HG02610 (cell line): Measurements from ENCODE around the gene CDRT4.

Experiments
- ATAC-seq: cut with Tn5 transposase; IDR thresholded peaks from one replicate; pipeline ENCODE4 v1.9.1; 2021; ENCODE audit warnings: mild to moderate bottlenecking, moderate library complexity; ENCODE audit not compliant: unreplicated experiment

CDRT4 gene

DNA sequence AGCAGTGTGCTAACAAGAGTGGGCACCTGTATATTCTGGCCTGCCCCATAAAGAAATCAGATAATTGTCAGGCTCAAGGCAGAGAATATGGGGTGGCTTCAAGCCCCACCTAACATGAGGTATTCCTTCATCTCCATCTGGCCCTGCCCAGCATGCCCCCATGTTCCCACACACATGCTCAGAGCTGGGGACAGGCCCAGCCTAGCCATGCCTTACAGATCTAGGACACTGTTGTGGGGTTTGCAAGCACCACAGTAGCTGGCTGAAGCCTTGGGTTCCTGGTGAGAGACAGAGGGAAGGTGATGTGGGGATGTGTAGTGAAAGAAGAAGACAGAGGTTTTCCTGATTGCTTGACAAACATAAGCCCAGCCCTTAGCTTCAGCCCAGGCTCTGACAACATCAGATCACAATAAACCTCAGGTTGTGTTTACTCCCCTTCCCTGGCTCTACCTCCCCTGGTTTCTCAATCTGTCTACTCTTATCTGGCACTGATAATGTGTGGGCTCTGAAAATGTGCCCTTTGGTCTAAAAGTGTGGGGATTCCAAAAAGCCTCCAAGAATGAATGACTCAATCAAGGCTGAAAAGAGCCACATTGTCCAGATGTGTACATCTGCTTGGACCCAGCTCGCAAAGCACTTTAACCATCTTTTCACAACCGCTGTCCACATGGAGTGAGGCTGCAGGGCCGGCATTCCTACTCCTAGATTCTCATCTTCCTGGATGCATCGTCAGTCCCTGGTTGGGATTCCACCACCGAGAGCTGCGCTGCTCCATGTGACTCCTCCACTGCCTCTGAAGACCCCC is 34.4 kb downstream of the CDRT4 start:
- ATAC-seq = no peak

DNA sequence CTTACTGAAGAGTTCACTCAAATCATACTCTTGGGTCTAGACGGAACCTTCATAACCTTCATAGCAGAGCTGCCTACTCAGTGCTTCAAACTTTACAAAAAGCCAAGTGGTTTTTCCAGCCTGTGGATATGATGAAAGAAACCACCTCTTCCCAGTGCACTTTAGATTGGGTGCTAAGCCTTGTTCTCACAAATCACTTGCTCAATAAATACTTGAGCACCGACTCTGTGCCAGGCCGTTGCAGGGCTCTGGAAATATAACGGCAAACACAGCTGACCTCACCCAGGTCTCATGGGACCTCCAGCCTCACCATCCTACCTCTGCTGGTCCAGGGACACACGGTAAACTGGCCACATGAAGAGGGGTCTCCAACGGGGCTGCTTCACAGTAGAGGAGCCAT is 35.7 kb downstream of the CDRT4 start:
- no peak for ATAC-seq

DNA sequence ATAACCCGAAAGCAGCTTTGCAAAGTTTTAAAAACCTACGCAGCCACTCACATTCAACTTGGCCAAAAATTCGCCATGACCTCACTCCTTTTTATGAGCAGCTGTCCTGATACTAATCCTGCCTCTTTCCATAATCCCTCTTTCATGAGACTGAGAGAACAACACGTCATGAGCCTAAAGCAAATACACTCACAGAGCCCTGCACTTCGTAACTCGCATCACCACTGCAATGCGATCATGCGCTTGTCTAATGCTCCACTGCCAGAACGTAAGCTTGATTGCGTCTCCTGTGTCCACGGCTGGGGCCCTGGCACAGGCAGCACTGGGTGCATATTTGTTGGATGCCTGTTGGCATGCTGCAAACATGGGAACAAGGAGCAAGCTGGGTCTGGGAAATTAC is 36.2 kb downstream of the CDRT4 start:
- ATAC-seq = no peak

DNA sequence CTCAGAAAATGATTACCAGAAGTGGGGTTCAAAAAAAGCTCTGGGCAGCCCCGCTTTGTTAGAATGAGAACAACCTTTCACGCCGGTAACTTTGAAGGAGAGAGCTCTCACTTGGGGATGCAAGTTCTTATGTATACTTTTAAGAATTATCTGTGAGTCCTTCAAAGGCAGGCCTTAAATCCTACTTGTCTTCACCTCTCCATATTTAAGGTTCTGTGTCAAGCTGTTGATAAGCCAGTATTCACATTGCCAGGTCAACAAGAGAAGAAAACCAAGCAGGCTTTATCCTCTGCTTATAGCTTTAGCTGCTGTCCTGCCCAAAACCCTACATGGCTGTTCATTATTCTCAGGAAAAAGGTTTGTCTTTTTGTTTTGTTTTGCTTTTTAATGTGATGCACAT is 42.9 kb downstream of the CDRT4 start:
- ATAC-seq = no peak

DNA sequence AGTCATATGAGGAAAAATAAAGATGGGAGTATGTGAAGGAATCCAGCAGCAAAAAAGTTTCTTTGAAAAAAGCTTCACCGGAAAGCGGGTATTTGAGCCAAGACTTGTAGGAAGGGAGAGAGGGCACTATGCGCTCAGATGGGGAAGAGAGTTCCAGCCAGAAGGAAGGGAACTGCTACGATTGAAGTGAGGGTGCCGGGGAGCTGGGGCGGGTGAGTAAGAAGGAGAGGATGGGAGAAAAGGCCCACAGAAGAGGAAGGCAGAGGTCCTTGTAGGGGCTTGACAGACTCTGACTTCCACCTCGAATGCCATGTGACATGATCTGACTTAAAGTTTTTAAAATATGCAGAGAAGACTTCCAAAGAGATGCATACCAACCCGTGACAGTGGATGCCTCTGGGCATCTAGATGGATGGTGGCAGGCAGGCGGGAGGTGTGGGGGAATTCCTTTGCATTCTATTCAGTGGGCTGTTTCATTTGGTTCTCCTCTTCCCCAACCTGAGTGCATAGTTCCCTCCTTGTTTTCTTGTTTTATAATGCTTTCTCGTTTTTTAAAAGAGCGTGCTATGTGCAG is 44.9 kb downstream of the CDRT4 start:
- ATAC-seq = no peak

DNA sequence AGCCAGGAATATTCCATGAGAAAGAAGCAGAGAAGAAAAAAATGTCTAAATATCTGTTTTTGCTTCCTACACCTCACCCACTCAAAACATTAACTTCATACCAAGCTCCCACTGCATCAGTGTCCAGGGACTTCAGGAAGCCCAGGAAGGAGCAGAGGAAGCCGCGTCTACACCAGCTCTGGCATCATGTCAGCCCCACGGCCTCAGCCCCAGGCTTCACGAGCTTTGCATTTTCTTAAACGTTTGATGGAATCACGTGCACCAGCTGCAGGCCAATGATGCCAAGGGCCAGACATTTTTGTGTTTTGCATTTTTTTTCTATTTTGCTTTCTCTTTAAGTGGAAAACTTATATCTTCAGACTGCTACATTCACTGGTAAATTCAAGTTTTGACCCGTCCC is 48.6 kb downstream of the CDRT4 start:
- no peak for ATAC-seq

DNA sequence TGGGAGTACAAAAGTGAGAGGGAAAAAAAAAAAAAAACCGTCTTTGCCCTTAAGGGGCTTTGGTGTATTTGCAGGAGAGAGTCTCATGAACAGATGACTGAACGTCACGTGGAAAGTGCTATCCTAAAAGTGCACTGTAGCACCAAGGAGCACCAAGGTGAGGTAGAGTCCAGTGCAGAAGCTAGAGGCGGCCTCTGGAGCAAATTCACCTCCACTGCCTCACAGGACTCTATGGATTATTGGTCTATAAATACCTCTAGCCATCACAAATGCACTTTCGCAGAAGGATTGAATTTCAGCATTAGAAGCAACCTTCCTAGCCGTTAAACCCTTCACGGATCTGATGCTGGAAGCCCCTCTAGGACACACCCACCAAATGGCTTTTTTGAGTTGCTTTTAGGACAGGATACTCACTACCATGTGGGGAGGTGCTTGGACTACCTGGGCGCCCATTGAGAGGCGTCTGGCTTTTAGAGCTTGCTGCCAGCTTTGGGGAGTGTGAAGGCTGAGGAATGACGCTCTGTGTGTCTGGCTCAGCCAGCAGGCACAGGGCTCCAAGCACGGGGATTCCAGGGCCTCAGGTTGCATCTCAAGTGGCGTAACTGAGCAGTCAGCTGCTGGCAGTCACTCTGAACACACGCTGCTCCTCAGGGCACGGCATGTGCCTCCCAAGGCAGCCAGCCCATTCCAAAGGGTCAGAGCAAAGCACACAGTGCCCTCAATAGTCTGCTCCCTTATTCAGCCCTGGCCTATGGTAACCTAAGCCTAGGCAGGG is 52.7 kb downstream of the CDRT4 start:
- ATAC-seq = no peak

DNA sequence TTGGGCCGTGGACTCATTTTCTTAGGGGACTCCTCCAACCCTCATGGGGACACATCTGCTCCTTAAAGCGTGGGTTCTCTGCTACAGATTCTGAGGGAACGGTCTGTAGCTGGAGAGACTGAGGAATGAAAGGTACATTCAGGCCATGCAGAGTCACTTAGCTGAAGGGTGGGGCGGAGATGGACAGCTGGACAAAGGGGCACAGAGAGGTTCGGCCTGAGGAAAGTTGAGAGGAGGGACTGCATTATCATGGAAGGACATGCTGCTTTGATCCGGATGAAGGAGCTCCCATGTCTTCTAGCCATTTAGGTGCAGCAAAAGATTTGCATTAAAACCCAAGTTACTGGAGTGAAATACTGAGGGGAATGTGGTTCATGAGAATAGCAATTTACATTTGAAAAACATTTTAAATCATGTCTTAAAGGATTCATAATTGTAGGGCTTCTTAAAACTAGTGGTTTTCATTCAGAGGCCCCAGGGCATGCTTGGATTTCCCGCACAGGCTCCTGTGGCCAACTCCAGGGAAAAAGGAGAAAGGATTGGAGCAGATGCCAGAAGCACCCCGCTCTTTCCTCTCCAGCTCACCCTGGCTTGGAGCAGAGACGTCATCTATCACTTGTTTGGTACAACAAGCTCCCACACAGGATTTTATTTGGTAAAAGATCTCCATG is 54.2 kb downstream of the CDRT4 start:
- ATAC-seq = no peak

DNA sequence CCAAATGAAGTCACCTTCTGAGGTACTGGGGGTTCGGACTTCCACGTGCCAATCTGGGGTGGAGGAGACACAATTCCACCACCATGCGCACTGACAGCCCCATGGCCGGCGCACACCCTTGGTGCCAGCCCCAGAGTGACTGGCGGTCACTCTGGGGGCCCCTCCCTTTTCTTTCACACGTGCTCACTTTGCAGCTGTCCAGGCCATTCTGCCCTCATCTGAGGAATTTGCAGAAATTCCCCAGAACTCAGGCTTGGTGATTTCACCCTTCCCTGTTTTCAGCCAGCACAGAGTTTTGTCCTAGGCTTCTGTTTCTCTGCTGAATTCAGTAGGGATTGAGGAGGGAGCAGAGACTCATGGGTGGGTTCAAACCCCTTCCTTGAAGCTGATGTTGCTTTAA is 54.8 kb downstream of the CDRT4 start:
- ATAC-seq = no peak

DNA sequence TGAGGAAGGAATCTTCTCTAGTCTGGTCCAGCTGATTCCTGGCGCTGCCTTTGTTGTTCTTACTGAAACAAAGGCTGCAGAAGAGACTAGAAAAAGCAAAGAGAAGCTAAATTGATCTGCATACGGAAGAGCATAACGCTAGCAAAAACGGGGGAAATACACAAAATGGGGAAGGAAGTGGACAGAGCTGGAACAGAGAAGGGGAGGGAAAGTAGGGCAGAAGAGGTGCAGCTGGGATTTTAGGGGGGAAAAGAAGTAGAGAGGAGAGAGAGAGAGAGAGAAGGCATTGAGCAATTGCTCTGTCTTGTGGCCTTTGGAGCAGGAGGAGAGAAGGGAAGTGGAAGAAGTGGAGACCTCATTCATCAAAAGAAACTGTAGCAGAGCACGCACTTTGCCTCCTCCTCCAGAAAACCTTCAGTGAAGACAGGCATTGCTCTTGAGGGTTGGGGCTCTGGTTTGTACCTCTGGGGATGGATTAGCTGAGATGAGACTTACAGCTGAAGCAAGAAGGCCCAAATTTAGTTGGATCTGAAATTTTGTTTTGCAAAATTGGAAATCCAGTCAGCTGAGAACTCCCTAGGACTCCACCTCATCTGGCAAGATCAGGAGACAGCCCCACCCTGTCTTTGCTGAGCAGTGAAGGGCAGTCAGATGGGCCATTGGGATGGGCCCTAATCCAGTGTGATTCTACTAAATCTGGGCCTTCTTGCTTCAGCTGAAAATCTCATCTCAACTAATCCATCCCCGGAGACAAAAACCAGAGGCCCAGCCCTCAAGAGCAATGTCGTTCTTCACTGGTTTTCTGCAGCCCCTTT is 55.8 kb downstream of the CDRT4 start:
- ATAC-seq = no peak

DNA sequence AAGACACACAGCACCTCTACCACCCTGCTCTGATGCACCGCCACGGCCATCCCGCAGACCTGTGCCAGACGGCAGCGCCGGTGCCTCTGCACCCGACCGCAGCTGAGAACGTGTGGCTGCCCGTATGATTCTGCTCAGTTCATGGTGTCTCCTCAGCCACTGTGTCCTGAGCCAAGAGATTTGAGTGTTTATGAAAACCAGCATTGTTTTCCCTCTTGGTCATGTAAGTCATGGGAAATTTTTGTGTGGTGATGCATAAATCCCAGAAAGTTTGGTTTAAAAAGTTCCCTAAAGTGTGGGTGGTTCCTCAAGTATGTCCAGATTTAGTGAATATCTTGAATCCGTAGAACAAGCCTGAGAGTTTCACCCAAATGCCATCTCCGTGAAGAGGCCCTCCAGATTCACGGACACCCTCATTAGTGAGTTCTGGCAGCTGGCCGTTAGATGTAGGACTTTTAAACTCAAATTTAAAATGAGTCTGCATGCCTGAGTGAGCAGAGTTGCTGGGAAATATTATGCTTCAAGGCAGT is 57.6 kb downstream of the CDRT4 start:
- no peak for ATAC-seq

DNA sequence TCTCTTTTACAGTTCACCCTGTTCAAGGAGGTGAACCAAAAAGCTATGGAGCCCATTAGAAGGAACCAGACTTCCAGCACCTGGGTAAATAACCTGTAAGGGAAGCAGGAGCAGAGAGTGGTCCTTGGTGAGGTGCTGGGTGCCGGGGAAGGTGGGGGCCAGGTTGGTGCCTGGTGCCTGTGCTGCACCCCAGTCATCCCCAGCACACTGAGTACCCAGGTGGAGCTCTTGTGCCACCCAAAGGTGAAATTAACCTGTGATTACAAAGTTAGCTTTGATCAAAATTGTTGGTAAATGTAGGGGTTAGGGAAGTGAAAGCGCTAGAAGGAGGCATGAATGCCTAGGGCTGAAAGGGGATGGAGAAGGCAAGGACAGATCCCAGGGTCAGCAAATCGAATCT is 58.6 kb downstream of the CDRT4 start:
- ATAC-seq = no peak

DNA sequence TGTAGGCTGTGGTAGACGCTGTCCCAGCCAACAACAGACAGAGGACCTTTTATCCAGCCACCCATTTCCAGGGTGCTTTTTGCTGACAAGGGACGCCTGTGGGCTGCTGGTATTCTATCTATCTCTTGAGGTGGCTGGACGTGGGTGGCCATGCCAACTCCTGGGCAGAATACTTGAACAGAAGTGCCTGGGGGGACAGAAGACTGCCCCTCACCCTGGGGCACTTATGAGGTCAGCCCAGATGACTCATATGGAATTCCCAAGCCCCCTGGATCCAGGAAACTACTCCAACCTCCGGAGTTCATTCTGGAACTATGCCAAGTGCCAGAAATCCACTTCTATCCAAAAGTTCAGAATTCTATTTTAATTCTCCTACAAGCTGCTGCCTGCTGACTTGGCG is 61.3 kb downstream of the CDRT4 start:
- ATAC-seq = no peak

DNA sequence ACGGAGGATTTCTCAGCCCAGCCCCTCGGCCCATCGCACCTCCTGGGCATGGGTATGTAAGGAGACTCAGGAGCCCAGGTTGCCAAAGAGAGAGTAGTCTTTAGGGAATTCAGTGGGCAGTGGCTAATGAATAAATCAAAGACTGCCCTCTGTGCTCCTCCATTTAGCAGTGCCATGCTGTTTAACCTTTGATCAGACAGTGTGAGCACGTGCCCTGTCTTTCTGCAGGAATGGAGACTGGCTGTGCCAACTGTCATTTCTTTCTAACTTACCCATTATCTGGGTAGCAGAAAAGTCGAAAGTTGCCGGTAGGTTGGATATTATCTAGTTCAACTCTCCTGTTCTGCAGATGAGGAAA is 62.4 kb downstream of the CDRT4 start:
- ATAC-seq = no peak

DNA sequence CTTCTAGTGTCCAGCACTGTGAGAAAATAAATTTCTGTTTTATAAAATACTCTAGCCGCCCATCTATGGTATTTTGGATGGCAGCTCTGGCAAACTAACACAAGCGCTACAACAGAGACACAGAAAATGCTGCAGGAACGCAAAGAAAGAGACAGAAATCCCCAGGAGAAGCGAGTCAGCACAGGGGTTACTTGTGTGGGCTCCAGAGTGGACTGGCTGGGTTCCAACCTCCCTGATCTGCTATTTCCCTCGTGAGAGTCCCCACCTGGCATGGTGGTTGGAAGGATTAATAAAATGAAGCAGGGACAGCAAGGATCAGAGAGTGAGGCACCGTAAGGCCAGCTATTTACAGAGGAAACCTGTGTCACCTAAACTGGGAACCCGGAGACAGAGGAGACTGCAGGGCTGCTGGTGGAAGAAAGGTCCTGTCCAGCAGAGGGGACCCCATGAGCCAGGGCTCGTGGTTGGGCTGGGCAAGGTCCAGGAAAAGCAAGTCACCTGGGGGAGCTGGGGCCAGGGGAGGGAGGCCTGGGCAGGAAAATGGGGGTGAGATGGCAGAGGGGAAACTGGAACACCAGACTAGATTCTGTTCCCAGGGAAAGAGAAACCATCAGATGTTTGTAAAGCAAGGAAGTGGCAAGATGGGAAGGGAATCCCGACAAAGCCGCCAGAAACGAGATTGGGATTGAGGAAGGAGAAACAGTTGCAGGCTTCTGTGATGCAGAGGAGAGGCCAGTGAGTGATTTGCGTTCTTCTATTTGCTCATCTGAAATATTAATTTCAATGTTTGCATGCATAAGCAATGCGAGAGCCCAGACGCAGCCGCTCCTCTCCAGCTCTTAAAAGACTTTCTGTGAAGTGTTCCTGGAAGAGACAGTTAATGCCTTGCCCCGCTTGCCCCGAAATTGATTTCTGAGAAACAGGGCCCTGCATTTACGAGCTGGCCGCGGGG is 63.0 kb downstream of the CDRT4 start:
- ATAC-seq = no peak

DNA sequence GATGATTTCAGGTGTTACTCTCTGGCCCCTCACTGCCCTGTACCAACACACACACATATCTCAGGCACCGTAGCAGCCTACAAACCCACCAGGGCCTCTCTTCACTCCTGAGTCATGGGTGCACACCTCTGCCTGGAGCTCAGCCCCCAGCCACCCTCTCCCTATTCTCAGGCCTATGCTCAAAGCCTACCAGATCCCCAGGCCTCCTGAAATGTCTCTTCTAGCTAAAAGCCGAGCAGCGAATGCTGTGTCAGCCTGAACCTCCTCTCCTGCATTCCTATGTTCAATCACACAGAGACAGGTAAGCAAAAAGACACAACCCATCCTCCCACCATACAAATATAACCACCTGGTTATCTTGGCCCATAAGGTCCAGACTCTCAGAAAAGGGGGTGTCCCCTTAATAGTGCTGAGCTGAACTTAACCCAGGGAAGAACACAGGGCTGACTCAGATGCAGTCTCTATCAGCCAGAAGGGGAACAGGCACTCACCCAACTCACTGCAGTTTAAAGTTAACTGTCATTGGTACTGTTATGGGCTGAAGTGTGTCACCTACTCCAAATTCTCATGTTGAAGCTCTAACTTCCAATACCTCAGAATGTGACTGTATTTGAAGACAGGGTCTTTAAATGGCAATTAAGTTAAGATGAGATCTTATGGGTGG is 64.0 kb downstream of the CDRT4 start:
- ATAC-seq = no peak

DNA sequence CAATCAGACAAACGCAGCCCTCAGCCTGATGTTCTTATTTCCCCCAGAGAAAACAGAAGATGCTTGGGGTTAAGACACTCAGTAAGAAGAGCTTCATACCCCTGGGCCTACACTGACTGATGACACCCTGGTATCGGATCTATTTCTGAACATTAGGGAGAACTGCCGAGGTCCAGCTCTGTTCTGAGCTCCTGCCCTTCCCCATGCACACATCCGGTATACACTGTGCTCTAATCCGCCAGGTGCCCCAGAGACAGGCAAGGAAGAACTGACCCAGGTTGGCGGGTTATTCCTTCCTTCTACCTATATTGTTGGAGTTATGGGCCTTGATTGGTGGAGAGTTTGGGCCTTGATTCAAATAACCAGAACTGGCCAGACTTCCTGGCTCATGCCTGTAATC is 68.0 kb downstream of the CDRT4 start:
- no peak for ATAC-seq

DNA sequence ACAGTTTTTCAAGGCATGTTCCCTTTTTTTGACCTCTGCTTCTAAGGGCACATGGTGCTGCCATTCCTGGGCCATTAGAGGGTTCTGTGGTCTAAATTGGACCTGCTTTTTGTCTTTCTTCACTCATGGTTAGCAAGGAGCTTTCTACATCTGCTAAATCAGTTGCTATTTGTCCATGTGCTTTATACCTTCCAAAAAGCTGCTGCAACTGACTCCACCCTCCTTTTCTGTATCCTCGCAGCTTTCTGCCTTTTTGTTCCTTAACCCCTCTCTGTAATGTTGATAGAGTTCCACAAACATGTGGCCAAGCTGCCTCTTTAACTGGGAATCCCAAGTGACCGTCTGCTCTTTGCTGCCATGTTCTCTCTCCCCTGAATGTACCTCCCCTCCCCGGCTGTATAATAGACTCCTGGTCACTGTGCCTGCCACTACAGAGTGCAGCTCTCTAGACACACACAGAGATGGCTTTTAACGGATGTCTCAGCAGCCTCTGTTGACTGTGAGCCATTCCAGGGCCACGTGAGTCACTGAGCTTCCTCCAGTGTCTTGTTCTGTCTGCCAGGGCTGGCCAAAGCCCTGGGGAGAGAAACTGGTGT is 68.6 kb downstream of the CDRT4 start:
- no peak for ATAC-seq

DNA sequence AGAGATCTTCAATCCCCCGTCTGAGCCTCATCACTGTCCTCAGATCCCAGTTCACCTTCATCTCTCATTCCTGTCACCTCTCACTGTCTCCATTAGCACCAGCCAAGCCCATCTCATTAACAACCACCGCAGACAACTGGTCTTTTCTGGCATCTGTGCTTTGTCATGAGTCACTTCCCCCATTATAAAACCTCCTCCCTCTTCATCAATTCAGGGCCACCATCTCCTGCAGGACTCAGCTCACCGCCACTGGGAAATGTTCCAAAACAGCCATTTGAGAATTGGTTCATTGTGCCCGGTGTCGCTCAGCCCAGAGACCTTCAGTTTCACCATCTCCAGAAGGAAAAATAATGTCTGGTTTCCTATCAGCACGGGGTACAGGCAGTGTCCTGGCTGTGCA is 69.1 kb downstream of the CDRT4 start:
- no peak for ATAC-seq
